ENCODE results near the gene PTGFRN.

PTGFRN gene

DNA sequence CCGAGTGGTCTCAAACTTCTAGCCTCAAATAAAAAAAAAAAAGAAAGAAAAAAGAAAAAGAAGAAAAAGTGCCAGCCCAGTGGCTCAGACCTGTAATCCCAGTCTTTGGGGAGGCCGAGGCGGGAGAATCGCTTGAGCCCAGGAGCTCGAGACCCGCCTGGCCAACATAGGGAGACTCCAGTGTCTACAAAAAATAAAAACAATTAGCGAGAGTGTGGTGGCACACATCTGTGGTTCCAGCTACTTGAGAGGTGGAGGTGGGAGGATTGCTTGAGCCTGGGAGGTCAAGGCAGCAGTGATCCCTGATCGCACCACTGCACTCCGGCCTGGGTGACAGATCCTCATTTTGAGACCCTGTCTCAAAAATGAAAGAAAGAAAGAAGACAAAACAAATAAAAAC is 1.4 kb upstream of the PTGFRN start:
- TF ChIP-seq ZNF70 (CRISPR knock-in tag; IDR thresholded peaks at IDR 0.05) (no peak), CREB5 (CRISPR knock-in tag; IDR thresholded peaks at IDR 0.05; ENCODE audit: low read depth) (no peak), ZNF8 (CRISPR knock-in tag; IDR thresholded peaks at IDR 0.05) (no peak), TOX (CRISPR knock-in tag; IDR thresholded peaks at IDR 0.05; ENCODE audit: borderline replicate concordance) (no peak), ARNTL (CRISPR knock-in tag; IDR thresholded peaks at IDR 0.05; ENCODE audit: borderline replicate concordance, low read depth) (no peak)
- TF ChIP-seq, protein P1, sequence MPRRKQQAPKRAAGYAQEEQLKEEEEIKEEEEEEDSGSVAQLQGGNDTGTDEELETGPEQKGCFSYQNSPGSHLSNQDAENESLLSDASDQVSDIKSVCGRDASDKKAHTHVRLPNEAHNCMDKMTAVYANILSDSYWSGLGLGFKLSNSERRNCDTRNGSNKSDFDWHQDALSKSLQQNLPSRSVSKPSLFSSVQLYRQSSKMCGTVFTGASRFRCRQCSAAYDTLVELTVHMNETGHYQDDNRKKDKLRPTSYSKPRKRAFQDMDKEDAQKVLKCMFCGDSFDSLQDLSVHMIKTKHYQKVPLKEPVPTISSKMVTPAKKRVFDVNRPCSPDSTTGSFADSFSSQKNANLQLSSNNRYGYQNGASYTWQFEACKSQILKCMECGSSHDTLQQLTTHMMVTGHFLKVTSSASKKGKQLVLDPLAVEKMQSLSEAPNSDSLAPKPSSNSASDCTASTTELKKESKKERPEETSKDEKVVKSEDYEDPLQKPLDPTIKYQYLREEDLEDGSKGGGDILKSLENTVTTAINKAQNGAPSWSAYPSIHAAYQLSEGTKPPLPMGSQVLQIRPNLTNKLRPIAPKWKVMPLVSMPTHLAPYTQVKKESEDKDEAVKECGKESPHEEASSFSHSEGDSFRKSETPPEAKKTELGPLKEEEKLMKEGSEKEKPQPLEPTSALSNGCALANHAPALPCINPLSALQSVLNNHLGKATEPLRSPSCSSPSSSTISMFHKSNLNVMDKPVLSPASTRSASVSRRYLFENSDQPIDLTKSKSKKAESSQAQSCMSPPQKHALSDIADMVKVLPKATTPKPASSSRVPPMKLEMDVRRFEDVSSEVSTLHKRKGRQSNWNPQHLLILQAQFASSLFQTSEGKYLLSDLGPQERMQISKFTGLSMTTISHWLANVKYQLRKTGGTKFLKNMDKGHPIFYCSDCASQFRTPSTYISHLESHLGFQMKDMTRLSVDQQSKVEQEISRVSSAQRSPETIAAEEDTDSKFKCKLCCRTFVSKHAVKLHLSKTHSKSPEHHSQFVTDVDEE (CRISPR knock-in tag; IDR thresholded peaks at IDR 0.05) = no peak
- no peak for ATAC-seq

- TF ChIP-seq ZC3H10 (CRISPR knock-in tag; IDR thresholded peaks at IDR 0.05) (no peak), ZNF70 (CRISPR knock-in tag; IDR thresholded peaks at IDR 0.05) (no peak), ISL1 (CRISPR knock-in tag; IDR thresholded peaks at IDR 0.05) (no peak), PPARA (CRISPR knock-in tag; IDR thresholded peaks at IDR 0.05; ENCODE audit: borderline replicate concordance) (no peak), OSR1 (CRISPR knock-in tag; IDR thresholded peaks at IDR 0.05) (no peak), CREB5 (CRISPR knock-in tag; IDR thresholded peaks at IDR 0.05; ENCODE audit: low read depth) (no peak), TOX (CRISPR knock-in tag; IDR thresholded peaks at IDR 0.05; ENCODE audit: borderline replicate concordance) (no peak), ESRRG (CRISPR knock-in tag; IDR thresholded peaks at IDR 0.05) (no peak), TCF4 (CRISPR knock-in tag; IDR thresholded peaks at IDR 0.05; ENCODE audit: borderline replicate concordance) (no peak), ZFP30 (CRISPR knock-in tag; IDR thresholded peaks at IDR 0.05) (no peak), POU6F1 (CRISPR knock-in tag; IDR thresholded peaks at IDR 0.05; ENCODE audit: borderline replicate concordance, low read depth) (no peak), SNAI2 (CRISPR knock-in tag; IDR thresholded peaks at IDR 0.05) (no peak), RARB (CRISPR knock-in tag; IDR thresholded peaks at IDR 0.05) (no peak)
- TF ChIP-seq, protein P2, sequence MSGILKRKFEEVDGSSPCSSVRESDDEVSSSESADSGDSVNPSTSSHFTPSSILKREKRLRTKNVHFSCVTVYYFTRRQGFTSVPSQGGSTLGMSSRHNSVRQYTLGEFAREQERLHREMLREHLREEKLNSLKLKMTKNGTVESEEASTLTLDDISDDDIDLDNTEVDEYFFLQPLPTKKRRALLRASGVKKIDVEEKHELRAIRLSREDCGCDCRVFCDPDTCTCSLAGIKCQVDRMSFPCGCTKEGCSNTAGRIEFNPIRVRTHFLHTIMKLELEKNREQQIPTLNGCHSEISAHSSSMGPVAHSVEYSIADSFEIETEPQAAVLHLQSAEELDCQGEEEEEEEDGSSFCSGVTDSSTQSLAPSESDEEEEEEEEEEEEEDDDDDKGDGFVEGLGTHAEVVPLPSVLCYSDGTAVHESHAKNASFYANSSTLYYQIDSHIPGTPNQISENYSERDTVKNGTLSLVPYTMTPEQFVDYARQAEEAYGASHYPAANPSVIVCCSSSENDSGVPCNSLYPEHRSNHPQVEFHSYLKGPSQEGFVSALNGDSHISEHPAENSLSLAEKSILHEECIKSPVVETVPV (CRISPR knock-in tag; IDR thresholded peaks at IDR 0.05) = no peak
- ATAC-seq = no peak
Measured at GRCh38 chr1:116908820-116909511, 750 bp upstream of the PTGFRN start.

- ATAC-seq = peak; percentile 41
- TF ChIP-seq ARNTL (CRISPR knock-in tag; IDR thresholded peaks at IDR 0.05; ENCODE audit: borderline replicate concordance, low read depth) = no peak
- no peak for TF ChIP-seq TCF4 (CRISPR knock-in tag; IDR thresholded peaks at IDR 0.05; ENCODE audit: borderline replicate concordance)
- TF ChIP-seq ZNF8 (CRISPR knock-in tag; IDR thresholded peaks at IDR 0.05) = no peak
- TF ChIP-seq TOX (CRISPR knock-in tag; IDR thresholded peaks at IDR 0.05; ENCODE audit: borderline replicate concordance) = no peak
- TF ChIP-seq ESRRG (CRISPR knock-in tag; IDR thresholded peaks at IDR 0.05) = no peak
- no peak for TF ChIP-seq ZNF565 (CRISPR knock-in tag; conservative IDR thresholded peaks at IDR 0.05; ENCODE audit: low read depth)
- TF ChIP-seq ZC3H10 (CRISPR knock-in tag; IDR thresholded peaks at IDR 0.05) = no peak
- no peak for TF ChIP-seq BACH2 (CRISPR knock-in tag; IDR thresholded peaks at IDR 0.05; ENCODE audit: borderline replicate concordance)
- TF ChIP-seq PPARA (CRISPR knock-in tag; IDR thresholded peaks at IDR 0.05; ENCODE audit: borderline replicate concordance) = no peak
- no peak for TF ChIP-seq ISL1 (CRISPR knock-in tag; IDR thresholded peaks at IDR 0.05)
- TF ChIP-seq, protein P2 (CRISPR knock-in tag; IDR thresholded peaks at IDR 0.05) = no peak
- TF ChIP-seq, protein P1 (CRISPR knock-in tag; IDR thresholded peaks at IDR 0.05) = no peak
- TF ChIP-seq OSR1 (CRISPR knock-in tag; IDR thresholded peaks at IDR 0.05) = no peak
- no peak for TF ChIP-seq ZFP3 (CRISPR knock-in tag; IDR thresholded peaks at IDR 0.05)
- TF ChIP-seq SNAI2 (CRISPR knock-in tag; IDR thresholded peaks at IDR 0.05) = no peak
Measured at GRCh38 chr1:116910379-116911187, 867 bp downstream of the PTGFRN start.
